Thoracic aorta (tissue), 2 donors: ENCODE measurements around the gene TTC19. TPM values are rescaled to one million over a fixed set of nuclear protein-coding genes. Genes with fewer than 3 reads are reported as not detected.
A peak's percentile ranks its signal among the peaks of the same experiment; 100 is the strongest.

Source experiments
- ATAC-seq: fragments of 150-250 bp; one replicate; pipeline ENCODE4 v1.8.0; 2017; ENCODE audit warnings: low read depth; ENCODE audit not compliant: insufficient number of reproducible peaks, low FRiP score
- DNase-seq: peaks from one replicate; pipeline ENCODE4 v3.0.0-alpha.2; 2020; ENCODE audit warnings: low spot score
- H3K27ac ChIP-seq, 2 donors: fragments of 200-600 bp; sonication (generic); 1 replicate in 1 of 2; 2 replicates in 1 of 2; pipeline ENCODE4 v1.5.1; 2016; ENCODE audit warnings: mild to moderate bottlenecking in 2 of 2, moderate library complexity in 2 of 2
- H3K27me3 ChIP-seq: fragments of 200-600 bp; sonication (generic); replicated peaks from 2 replicates; pipeline ENCODE4 v1.6.0; 2016; ENCODE audit warnings: mild to moderate bottlenecking; ENCODE audit not compliant: insufficient read depth
- H3K36me3 ChIP-seq: fragments of 200-600 bp; sonication (generic); one replicate; pipeline ENCODE4 v1.5.1; 2016
- H3K4me1 ChIP-seq, 2 donors: fragments of 200-600 bp; sonication (generic); 1 replicate in 1 of 2; 2 replicates in 1 of 2; pipeline versions ENCODE4 v1.5.1 to v1.6.0; 2016; ENCODE audit warnings: low read depth in 2 of 2, mild to moderate bottlenecking in 1 of 2; ENCODE audit not compliant: control insufficient read depth in 1 of 2
- H3K4me3 ChIP-seq: fragments of 200-600 bp; sonication (generic); 2 replicates; pipeline ENCODE4 v1.5.1; 2016; ENCODE audit warnings: mild to moderate bottlenecking
- H3K9me3 ChIP-seq: fragments of 200-600 bp; sonication (generic); 2 replicates; pipeline ENCODE4 v1.5.1; 2016
- CTCF ChIP-seq: fragments of 200-600 bp; sonication (generic); IDR thresholded peaks from one replicate; pipeline ENCODE4 v1.5.1; 2019; ENCODE audit warnings: antibody characterized with exemption
- total RNA-seq, 2 donors: library from RNA; depleted of rRNA; stranded (reverse); fragments of >200 nt; gene quantifications; one replicate each; pipeline versions ENCODE4 v1.1.0 to v1.2.3, GENCODE V29; 2016

Gene TTC19
- total RNA-seq, 2 donors from 2014 or later = 57.6 to 64.4 TPM

- no peak for ATAC-seq
- H3K9me3 ChIP-seq = no peaks in the 10 kb centered on the region
- no peaks in the 10 kb centered on the region for H3K4me1 ChIP-seq
- peaks cover 35% of the 10 kb centered on the region for H3K36me3 ChIP-seq
- no peak overlapping the region for H3K27ac ChIP-seq
- no peak for TF ChIP-seq CTCF
- no peak for DNase-seq
- H3K27me3 ChIP-seq = no peaks in the 10 kb centered on the region
- no peak overlapping the region for H3K4me3 ChIP-seq
These were observed 17.7 kb upstream of the TTC19 start for GRCh38 chr17:15981646-15982580.

- Histone ChIP-seq H3K9me3 (no peaks in the 10 kb centered on the region), H3K27ac (no peak overlapping the region), H3K36me3 (peaks cover 9% of the 10 kb centered on the region), H3K27me3 (no peaks in the 10 kb centered on the region), H3K4me1 (peaks cover 8 to 17% of the 10 kb centered on the region in 2 donors), H3K4me3 (no peak overlapping the region)
- TF ChIP-seq CTCF = no peak
- DNase-seq = no peak
- no peak for ATAC-seq
These were observed 3.3 kb upstream of the TTC19 start for GRCh38 chr17:15996322-15996721.

- Histone ChIP-seq H3K4me3 (no peak overlapping the region), H3K27ac (no peak overlapping the region), H3K9me3 (no peaks in the 10 kb centered on the region), H3K4me1 (peaks cover 11 to 19% of the 10 kb centered on the region in 2 donors), H3K36me3 (peaks cover 3% of the 10 kb centered on the region), H3K27me3 (no peaks in the 10 kb centered on the region)
- no peak for DNase-seq
- TF ChIP-seq CTCF = no peak
- no peak for ATAC-seq
These were observed 1.5 kb upstream of the TTC19 start for GRCh38 chr17:15998031-15998562.

GRCh38 chr17:15999974-16000827 is 577 bp downstream of the TTC19 start:
- DNase-seq = no peak
- ATAC-seq = peak; percentile 3
- peak overlapping the region; percentile 94 for H3K27ac ChIP-seq
- H3K4me1 ChIP-seq = peaks cover 11 to 19% of the 10 kb centered on the region in 2 donors
- no peaks in the 10 kb centered on the region for H3K27me3 ChIP-seq
- H3K36me3 ChIP-seq = peaks cover 22% of the 10 kb centered on the region
- peak overlapping the region; percentile 87 for H3K4me3 ChIP-seq
- no peak for TF ChIP-seq CTCF
- H3K9me3 ChIP-seq = no peaks in the 10 kb centered on the region
